ENCODE measurements around the gene EFEMP2.

Gene EFEMP2

DNA sequence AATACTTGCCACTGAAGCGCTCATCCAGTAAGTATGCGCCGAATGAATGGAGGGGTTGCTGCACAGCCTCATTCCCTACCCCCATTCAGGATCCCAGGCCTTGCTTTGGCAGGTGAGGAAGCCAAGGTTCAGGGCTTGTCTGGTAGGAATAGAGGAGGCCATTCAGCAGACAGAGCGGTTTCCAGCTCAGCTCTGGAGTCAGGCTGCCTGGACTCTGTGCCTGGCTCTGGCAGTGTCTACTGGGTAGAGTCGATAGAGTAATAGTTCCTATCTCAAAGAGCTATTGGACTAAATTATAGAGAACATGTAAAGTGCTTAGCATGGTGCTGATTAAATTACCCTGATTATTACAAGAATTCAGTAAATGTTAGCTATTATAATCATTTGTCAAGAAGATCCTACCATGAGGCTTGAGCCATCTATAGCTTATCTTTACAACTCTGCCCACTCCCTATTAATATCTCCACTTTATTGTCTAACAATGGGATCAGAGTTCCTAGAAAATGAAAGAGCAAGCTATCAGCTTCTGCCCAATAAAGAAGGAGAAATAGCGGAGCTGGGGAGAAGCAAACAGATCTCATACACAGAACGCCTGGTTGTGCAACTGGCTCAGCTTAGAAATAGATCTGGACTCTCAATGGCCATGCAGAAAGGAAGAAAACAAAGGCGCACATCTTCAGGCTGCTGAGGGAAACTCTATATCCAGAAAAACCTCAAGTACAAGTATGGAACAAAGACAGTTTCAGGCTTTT lies 45.4 kb downstream of the EFEMP2 start:
- DNase-seq (ENCODE audit: low read depth in 2 of 2), result no peak

DNA sequence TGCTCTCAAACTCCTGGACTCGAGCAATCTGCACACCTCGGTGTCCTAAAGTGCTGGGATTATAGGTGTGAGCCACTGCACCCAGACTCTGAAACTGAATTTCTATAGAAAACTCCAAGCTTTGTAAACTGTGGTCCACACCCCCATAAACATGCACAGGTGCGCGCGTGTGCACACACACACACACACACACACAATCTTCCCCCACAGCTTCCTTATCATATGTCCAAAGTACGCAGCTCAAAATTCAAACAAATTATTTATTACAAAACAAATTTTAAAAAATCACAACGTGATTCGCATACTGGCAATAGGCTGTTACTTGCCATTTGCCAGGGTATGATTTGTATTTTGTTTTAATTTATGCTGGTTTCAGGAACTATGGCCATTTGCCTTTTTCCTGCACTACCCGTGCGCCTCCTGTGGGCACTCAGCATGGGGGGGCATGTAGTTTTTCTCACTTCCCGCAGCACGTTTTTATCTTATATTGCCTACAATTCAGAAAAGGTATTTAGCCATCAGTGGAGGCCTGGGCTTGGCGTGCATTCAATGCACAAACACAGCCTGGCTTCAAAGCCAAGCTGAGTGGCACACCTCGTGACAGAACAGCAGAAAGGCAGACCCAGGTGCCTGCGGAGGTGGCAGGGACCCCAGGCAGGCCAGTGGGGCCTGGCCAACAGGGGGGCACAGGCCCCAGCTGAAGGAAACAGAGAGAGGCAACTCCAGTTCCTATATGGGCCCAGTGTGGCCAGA lies 49.6 kb downstream of the EFEMP2 start:
- no peak for DNase-seq (ENCODE audit: low read depth in 2 of 2)

DNA sequence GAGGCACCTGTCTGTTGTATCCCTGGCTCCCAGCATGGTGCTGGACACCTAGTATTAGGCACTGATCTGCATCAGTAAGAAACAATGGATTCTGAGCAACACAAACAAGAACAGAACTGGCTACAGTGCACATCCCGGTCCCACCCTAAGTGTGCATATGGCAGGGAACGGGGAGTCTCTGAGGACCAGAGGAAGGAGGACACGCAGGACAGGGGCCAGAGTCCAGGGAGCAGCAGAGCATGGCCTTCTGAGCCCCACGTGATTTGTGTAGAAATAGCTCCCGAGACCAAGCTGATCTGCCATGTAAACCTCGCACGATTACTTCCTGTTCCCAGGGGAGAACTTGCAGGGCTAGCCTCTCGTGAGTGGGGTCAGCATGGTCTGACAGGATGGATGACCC lies 51.5 kb downstream of the EFEMP2 start:
- no peak for DNase-seq (ENCODE audit: low read depth in 2 of 2)

DNA sequence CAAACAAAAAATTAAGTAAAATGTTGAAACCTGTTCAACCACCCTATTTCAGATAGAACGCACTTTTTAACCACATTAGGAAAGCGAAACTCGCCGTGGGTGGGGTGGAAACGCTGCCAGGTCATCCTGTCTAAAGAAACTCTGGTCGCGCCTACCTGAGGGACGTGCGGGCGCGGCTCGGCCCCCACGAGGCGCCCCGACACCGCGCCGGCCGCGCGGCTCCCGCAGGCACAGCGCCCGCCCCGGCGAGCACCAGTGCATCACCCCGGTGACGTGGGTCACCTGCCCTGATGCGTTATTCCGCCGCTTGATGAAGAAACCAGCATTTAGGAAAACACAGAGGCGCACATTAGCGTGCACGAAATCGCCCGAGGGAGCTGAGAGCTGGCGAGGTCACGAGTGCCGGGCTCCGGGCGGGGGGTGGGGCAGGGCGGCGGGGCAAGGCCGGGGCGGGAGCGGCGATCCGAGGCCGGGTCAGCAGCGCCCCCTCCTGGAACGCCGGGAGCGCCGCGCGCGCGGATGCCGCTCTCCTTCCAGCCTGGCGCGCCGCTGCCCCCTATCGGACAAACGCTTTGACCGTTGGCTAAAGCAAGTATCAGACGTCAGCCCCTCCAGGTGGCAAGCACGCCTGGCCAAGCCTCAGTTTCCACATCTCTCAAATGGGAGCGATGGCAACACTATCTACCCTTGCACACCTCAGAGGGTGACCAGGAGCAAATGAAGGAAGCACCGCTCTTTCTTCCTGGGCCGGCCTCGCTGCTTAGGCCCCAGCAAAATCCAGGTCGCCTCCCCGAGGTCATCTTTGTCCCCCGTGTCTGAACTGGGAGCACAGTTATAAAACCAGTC lies 54.5 kb downstream of the EFEMP2 start:
- DNase-seq (ENCODE audit: low read depth in 2 of 2), result peak; percentile 87 to 95

DNA sequence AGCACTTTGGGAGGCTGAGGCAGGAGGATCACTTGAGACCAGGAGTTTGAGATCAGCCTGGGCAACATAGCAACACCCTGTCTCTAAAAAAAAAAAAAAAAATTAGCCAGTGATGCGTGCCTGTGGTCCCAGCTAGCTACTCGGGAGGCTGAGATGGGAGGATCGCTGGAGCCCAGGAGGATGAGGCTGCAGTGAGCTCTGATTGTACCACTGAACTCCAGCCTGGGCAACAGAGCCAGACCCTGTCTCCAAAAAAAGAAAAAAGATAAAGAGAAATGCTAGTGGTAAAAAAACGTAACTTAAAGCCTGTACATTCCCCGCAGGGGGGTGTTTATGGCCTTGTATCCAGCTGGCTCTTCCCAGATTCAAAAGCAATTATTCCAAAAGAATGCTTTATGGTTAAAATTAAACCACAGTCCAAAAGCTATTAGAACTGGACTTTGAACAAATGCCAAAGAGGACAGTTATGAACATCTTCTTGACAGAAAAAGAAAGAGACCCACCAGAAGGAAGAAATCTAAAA lies 55.2 kb downstream of the EFEMP2 start:
- DNase-seq (ENCODE audit: low read depth in 2 of 2), result no peak

DNA sequence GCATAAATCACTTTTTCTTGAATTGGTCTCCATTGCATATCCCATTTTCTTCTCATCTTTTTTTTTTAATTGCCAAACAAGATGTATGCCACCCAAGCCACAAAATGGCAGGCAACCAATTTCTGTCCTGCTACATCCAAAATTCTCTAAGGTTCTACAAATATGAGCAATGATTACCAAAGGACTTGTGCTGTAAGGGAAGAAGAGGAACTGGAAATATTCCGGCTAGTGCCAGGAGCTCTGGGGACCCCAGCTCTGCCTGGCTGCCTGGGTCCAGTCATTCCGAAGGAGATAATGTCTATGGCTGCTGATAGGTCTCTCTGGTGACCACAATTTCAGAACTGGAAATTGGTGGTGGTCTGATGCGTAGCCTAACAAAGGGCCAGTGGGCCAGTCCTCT lies 55.9 kb downstream of the EFEMP2 start:
- DNase-seq (ENCODE audit: low read depth in 2 of 2), result no peak
